Adrenal gland (tissue), 5 donors: Measurements from ENCODE around the gene TLE3.

Source experiments
- CTCF ChIP-seq, 6 experiments: fragments of 450-650 bp in 4 of 6; fragments of 200-600 bp in 2 of 6; sonication (generic) in 1 of 6; IDR thresholded peaks; 1 replicate in 5 of 6; 2 replicates in 1 of 6; pipeline versions ENCODE4 v1.5.1 to v1.8.0; 2016 to 2021; ENCODE audit warnings: antibody characterized with exemption in 6 of 6, mild to moderate bottlenecking in 2 of 6, moderate library complexity in 1 of 6
- POLR2A ChIP-seq, 2 donors: fragments of 450-650 bp; IDR thresholded peaks; one replicate each; pipeline ENCODE4 v1.6.1; 2017; ENCODE audit warnings: antibody characterized with exemption in 2 of 2, mild to moderate bottlenecking in 2 of 2, moderate library complexity in 1 of 2
- donor health status: DM: no; HTN: no; CAD: no.

DNA sequence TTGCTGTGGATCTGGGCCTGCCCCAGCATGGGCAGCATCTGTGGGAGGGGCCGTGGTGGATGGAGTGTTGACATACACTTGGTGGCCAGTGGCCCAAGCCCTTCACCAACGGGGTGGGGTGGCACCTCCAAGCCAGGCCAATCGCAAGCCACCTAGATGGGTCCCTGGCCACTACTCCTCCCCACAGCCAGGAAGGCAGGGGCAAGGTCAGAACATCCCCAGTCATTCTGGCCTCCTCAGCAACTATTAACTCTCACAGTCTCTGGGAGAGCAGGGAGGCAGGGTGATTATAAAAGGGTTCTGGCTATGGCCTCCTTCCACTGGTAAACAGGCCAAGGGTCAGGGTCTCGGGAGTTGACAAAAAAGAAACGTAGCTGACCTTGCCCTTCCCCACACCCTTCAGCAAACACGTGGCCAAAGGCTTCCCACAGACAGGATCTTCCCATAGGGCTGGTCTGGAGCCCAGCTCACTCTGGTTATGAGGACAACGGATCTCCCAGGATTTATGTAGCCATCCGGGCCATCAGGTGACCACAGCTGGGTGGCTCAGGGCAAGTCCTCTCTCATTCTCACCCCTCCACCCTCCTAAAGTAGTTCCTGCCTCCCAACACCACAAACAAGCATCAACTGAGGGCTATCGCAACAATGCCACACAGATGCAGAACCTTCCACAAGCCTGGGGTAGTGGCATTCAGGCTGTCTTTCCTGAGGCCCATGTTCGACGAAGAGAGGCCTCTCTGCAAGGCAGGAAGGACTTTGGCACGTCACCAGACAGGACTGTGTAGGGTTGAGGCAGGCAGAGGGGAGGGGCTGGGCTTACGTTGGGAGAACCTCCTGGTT is 18.9 kb downstream of the TLE3 start:
- no peak for TF ChIP-seq CTCF (IDR thresholded peaks at IDR 0.05)
- no peak for TF ChIP-seq POLR2A (IDR thresholded peaks at IDR 0.05)
